Caki2 (cell line): ENCODE results near the gene TAF11L8. TPM values are rescaled to one million over a fixed set of nuclear protein-coding genes. Genes with fewer than 3 reads are reported as not detected.
"Not testable (repeated sequence)": the region's sequence is repeated elsewhere in the genome, so short reads cannot be mapped to it uniquely, and the experiment has no call there.

Experiments
- DNase-seq: peaks from one replicate; pipeline ENCODE4 v3.0.0-alpha.2; 2015; ENCODE audit warnings: low read depth
- in situ Hi-C: cut with HindIII; loops from 2 replicates; pipeline ENCODE4 v1.10.0; 2016; ENCODE audit warnings: low sequenced_read_pairs, low pct_unique_long_range_greater_than_20kb, mixed read lengths
- total RNA-seq: library from RNA; depleted of rRNA; stranded (reverse); fragments of >200 nt; shearing (Covaris generic); gene quantifications from 2 replicates; pipeline ENCODE4 v1.2.3, GENCODE V29; 2014; ENCODE audit warnings: low replicate concordance; rRNA removed

TAF11L8 gene
- not detected in 2 replicates for total RNA-seq

GRCh38 chr5:17590860-17591259, at the start of gene TAF11L8:
Gene TAF11L8, minus strand, starts transcription at chr5:17590960.
- in situ Hi-C loops, DNase-seq: not testable (repeated sequence)

GRCh38 chr5:17634160-17634559, 43.4 kb upstream of the TAF11L8 start, which contains the start of gene TAF11L14:
Gene TAF11L14, plus strand, starts transcription at chr5:17634460.
- in situ Hi-C loops, result no loop called here
- no peak for DNase-seq

GRCh38 chr5:17631788-17632187, 41.0 kb upstream of the TAF11L8 start, which contains the start of gene TAF11L13:
Gene TAF11L13, plus strand, starts transcription at chr5:17632088.
- DNase-seq, in situ Hi-C loops: not testable (repeated sequence)

GRCh38 chr5:17625686-17626085, 34.9 kb upstream of the TAF11L8 start:
- in situ Hi-C loops, result no loop called here
- DNase-seq, result no peak

GRCh38 chr5:17620627-17621026, 29.9 kb upstream of the TAF11L8 start:
- no peak for DNase-seq
- in situ Hi-C loops, result no loop called here

- in situ Hi-C loops, result no loop called here
- no peak for DNase-seq
These were observed 28.6 kb upstream of the TAF11L8 start for GRCh38 chr5:17619354-17619753.

- DNase-seq, result no peak
- in situ Hi-C loops, result no loop called here
These were observed 24.3 kb upstream of the TAF11L8 start for GRCh38 chr5:17614872-17615605.

- in situ Hi-C loops, DNase-seq: not testable (repeated sequence)
These were observed 19.3 kb upstream of the TAF11L8 start, which contains the start of gene TAF11L12 for GRCh38 chr5:17610092-17610491. Gene TAF11L12, plus strand, starts transcription at chr5:17610392.

GRCh38 chr5:17607461-17607860, 16.7 kb upstream of the TAF11L8 start:
- DNase-seq, in situ Hi-C loops: not testable (repeated sequence)

GRCh38 chr5:17604951-17605350, 14.2 kb upstream of the TAF11L8 start:
- DNase-seq, result no peak
- in situ Hi-C loops, result no loop called here

GRCh38 chr5:17603880-17604279, 13.1 kb upstream of the TAF11L8 start, which contains the start of gene TAF11L11:
Gene TAF11L11, plus strand, starts transcription at chr5:17604183.
- in situ Hi-C loops, DNase-seq: not testable (repeated sequence)

GRCh38 chr5:17597728-17598127, 7.0 kb upstream of the TAF11L8 start, which contains the start of gene TAF11L10:
Gene TAF11L10, minus strand, starts transcription at chr5:17597828.
- in situ Hi-C loops, DNase-seq: not testable (repeated sequence)

- in situ Hi-C loops, DNase-seq: not testable (repeated sequence)
These were observed 3.5 kb upstream of the TAF11L8 start, which contains the start of gene TAF11L9 for GRCh38 chr5:17594255-17594654. Gene TAF11L9, minus strand, starts transcription at chr5:17594394.

GRCh38 chr5:17585658-17586057, 5.1 kb downstream of the TAF11L8 start, which contains the start of gene TAF11L7:
Gene TAF11L7, minus strand, starts transcription at chr5:17585758.
- in situ Hi-C loops, DNase-seq: not testable (repeated sequence)

Other genes with a start within 250 kb of the TAF11L8 start
- gene TAF11L2, start 92.7 kb downstream of the TAF11L8 start, total RNA-seq, result not detected in 2 replicates
- gene TAF11L3, start 72.6 kb downstream of the TAF11L8 start, total RNA-seq, result not detected in 2 replicates
- not detected in 2 replicates for gene TAF11L4, start 69.2 kb downstream of the TAF11L8 start, total RNA-seq
- not detected in 2 replicates for gene TAF11L5, start 65.7 kb downstream of the TAF11L8 start, total RNA-seq
- not detected in 2 replicates for gene TAF11L6, start 62.3 kb downstream of the TAF11L8 start, total RNA-seq
- not detected in 2 replicates for gene TAF11L7, start 5.2 kb downstream of the TAF11L8 start, total RNA-seq
- not detected in 2 replicates for gene TAF11L9, start 3.4 kb upstream of the TAF11L8 start, total RNA-seq
- gene TAF11L10, start 6.9 kb upstream of the TAF11L8 start, total RNA-seq, result not detected in 2 replicates
- not detected in 2 replicates for gene TAF11L11, start 13.2 kb upstream of the TAF11L8 start, total RNA-seq
- not detected in 2 replicates for gene TAF11L12, start 19.4 kb upstream of the TAF11L8 start, total RNA-seq
- gene TAF11L13, start 41.1 kb upstream of the TAF11L8 start, total RNA-seq, result not detected in 2 replicates
- not detected in 2 replicates for gene TAF11L14, start 43.5 kb upstream of the TAF11L8 start, total RNA-seq